Endothelial cell (in vitro differentiated cells): ENCODE results near the gene SLC18A3. TPM values are rescaled to one million over a fixed set of nuclear protein-coding genes. Genes with fewer than 3 reads are reported as not detected.

Experiments
- DNase-seq: peaks from one replicate; pipeline ENCODE4 v3.0.0; 2021; ENCODE audit warnings: low spot score
- H3K27ac Mint-ChIP-seq: one replicate; pipeline ENCODE4 v1.8.0; 2021; ENCODE audit warnings: mixed read lengths, inconsistent platforms; ENCODE audit not compliant: unreplicated experiment
- H3K27me3 Mint-ChIP-seq: one replicate; pipeline ENCODE4 v1.8.0; 2021; ENCODE audit warnings: mild to moderate bottlenecking, moderate library complexity, mixed read lengths, inconsistent platforms; ENCODE audit not compliant: unreplicated experiment
- H3K36me3 Mint-ChIP-seq: one replicate; pipeline ENCODE4 v1.8.0; 2021; ENCODE audit warnings: mild to moderate bottlenecking, low read depth, mixed read lengths, inconsistent platforms; ENCODE audit not compliant: unreplicated experiment
- H3K4me1 Mint-ChIP-seq: one replicate; pipeline ENCODE4 v1.8.0; 2021; ENCODE audit warnings: mild to moderate bottlenecking, mixed read lengths, inconsistent platforms; ENCODE audit not compliant: unreplicated experiment
- H3K4me3 Mint-ChIP-seq: one replicate; pipeline ENCODE4 v1.8.0; 2021; ENCODE audit warnings: mild to moderate bottlenecking, mixed read lengths, inconsistent platforms; ENCODE audit not compliant: unreplicated experiment
- H3K9me3 Mint-ChIP-seq: one replicate; pipeline ENCODE4 v1.8.0; 2021; ENCODE audit warnings: mixed read lengths, inconsistent platforms; ENCODE audit not compliant: unreplicated experiment
- total RNA-seq: library from RNA; stranded (reverse); fragmentation: NEBNext Ultra II Directional; extraction: Animal tissue kit (Norgen Biotek cat#: 25700); gene quantifications from one replicate; pipeline ENCODE4 v1.2.1, GENCODE V29; 2021; ENCODE audit not compliant: unreplicated experiment
- TF ChIP-seq, protein P1 (sequence below): fragments of 200-600 bp; sonication (generic); IDR thresholded peaks from one replicate; pipeline ENCODE4 v1.5.0; 2021; ENCODE audit warnings: antibody characterized with exemption; ENCODE audit not compliant: unreplicated experiment

Gene SLC18A3
- total RNA-seq, 1 donor from 2014 or later, result 0.72 TPM

DNA sequence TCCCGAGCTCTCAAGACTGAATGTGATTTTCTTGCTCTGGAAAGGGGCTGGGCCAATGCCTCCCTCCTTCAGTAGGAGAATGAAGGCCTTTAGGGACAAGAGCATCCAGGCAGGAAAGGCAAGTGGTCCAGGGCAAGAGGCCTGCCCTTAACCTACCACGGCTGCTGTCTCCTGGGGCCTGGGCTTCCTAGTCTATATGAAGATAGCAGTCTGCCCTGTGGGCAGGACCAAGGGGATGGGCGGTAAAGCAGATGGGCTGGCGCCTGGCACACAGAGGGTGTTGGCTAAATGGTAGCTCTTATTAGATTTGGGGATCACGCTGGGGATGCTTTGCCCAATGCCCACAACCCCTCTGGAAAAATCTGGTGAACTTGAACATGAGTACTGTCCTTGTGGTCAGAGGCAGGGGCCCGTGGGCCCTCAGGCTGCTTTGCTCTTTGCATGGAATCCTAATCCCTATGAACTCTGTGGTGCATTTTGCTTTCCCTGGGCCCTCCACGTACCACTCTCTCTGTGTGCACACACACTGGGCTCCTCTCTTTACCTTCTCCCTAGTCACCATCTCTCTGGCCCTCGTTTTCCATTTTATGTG, 24.1 kb downstream of the SLC18A3 start:
- Mint-ChIP-seq H3K27me3 (no peaks in the 10 kb centered on the region), H3K4me3 (no peak overlapping the region), H3K9me3 (no peaks in the 10 kb centered on the region), H3K27ac (no peak overlapping the region), H3K36me3 (no peaks in the 10 kb centered on the region), H3K4me1 (no peaks in the 10 kb centered on the region)
- TF ChIP-seq, protein P1, sequence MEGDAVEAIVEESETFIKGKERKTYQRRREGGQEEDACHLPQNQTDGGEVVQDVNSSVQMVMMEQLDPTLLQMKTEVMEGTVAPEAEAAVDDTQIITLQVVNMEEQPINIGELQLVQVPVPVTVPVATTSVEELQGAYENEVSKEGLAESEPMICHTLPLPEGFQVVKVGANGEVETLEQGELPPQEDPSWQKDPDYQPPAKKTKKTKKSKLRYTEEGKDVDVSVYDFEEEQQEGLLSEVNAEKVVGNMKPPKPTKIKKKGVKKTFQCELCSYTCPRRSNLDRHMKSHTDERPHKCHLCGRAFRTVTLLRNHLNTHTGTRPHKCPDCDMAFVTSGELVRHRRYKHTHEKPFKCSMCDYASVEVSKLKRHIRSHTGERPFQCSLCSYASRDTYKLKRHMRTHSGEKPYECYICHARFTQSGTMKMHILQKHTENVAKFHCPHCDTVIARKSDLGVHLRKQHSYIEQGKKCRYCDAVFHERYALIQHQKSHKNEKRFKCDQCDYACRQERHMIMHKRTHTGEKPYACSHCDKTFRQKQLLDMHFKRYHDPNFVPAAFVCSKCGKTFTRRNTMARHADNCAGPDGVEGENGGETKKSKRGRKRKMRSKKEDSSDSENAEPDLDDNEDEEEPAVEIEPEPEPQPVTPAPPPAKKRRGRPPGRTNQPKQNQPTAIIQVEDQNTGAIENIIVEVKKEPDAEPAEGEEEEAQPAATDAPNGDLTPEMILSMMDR, result no peak
- DNase-seq, result no peak

DNA sequence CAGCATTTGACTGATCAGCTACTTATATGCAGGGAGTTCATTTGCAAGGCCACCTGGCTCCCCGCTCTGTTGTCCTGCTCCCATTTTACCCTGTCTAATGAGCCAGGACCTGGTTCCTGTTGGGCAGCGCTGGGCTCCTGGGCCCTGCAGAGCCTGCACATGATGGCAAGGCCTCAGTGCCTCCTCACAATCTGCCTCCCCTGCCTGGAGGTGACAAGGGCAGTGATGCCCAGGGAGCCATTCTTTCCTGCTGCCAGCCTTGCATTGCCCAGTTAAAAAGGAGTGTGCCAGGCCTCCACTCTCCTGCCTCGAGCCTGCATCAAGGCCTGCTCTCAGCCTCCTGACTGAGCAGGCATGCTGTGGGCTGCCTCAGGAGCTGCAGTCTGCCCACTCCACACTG, 32.2 kb downstream of the SLC18A3 start:
- H3K36me3 Mint-ChIP-seq, result no peaks in the 10 kb centered on the region
- H3K9me3 Mint-ChIP-seq, result no peaks in the 10 kb centered on the region
- H3K4me1 Mint-ChIP-seq, result peaks cover 3% of the 10 kb centered on the region
- no peak overlapping the region for H3K4me3 Mint-ChIP-seq
- TF ChIP-seq, protein P1, result no peak
- no peak overlapping the region for H3K27ac Mint-ChIP-seq
- DNase-seq, result no peak
- H3K27me3 Mint-ChIP-seq, result peaks cover 12% of the 10 kb centered on the region

DNA sequence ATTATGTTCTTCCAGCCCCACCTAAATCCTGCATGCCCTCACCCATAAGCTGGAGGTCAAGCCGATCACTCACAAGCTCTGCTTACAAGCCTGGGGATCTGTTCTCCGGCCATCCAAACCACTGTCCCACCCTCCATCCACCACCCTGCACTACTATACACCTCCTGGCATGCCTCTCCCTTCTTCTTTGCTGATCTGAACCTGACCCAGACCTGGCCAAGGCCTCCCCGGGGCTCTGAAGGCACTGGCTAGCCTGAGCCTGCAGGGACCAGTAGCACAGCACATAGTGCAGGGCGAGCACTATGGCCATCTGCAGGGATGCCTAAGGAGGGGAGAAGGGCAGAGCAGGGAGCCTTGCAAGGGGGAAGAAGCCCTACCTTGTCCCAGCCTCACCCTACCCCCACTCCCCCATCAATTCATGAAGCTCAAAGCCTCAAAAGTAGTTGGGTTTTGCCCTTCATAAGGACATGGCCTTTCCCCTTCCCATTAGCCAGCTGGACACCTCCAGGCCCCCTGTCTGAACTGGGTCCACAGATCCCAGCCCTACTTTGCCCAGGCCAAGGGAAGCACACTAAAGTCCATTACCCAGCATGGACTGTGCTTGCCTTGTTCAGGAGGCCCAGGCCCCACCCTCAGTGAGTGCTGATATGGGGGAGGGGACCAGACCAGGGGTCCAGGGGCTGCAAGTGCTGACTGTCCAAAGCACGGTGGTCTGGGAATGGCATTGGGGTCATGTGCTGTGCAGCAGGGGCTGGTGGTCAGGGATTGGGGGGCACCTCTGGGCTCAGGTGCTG, 33.3 kb downstream of the SLC18A3 start:
- DNase-seq, result no peak
- Mint-ChIP-seq H3K36me3 (no peaks in the 10 kb centered on the region), H3K4me3 (no peak overlapping the region), H3K27ac (no peak overlapping the region), H3K27me3 (peaks cover 12% of the 10 kb centered on the region), H3K4me1 (peaks cover 14% of the 10 kb centered on the region), H3K9me3 (no peaks in the 10 kb centered on the region)
- TF ChIP-seq, protein P1, result no peak

DNA sequence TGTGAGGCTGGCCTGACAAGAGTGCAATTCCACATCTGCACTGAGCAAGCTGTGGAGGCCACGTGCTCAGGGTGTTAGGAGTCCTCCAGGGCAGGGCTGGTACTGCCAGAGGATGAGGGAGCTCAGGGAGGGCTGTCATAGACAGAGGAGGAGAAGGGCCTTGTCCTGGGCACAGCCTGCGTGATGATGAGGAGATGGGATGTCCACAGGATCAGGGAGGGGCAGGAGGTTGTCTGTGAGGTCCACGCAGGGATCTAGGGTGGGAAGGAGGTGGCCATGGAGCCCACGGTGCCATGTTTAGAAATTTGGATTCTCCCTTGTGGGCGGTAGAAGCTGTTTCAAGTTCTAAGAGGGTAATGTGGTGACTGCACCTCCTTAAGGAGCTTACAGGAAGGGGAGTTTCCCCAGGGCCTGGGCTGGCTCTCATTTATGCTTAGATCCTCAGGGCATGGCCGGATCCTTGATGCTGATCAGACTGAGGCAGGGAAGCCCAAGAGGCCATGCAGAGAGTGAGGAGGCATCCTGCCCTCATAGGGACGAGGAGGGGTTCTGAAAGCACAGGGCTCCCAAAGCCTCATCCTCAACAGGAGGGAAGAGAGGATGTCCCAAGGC, 34.0 kb downstream of the SLC18A3 start:
- no peak overlapping the region for H3K4me3 Mint-ChIP-seq
- no peak overlapping the region for H3K27ac Mint-ChIP-seq
- no peaks in the 10 kb centered on the region for H3K36me3 Mint-ChIP-seq
- no peaks in the 10 kb centered on the region for H3K9me3 Mint-ChIP-seq
- TF ChIP-seq, protein P1, result no peak
- H3K4me1 Mint-ChIP-seq, result peaks cover 20% of the 10 kb centered on the region
- H3K27me3 Mint-ChIP-seq, result peaks cover 15% of the 10 kb centered on the region
- DNase-seq, result no peak

DNA sequence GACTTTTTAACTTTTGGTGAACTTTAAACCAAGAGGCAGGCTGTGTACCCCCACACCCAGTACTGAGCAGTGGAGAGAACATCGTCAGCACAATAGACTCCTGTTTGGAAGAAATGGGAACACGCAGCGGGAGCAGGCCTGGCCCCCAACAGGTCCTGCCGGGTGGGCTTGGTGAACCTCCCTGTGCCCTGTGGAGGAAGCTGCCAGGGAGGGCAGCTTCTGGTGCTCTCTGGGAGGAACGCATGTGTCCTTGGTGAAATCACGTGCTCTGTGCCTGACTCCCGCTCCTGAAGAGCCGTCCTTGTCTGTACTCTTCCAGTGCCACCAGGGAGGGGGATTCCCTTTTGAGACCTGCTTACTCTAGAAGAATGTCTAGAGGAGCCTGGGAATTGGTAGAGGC, 35.3 kb downstream of the SLC18A3 start:
- Mint-ChIP-seq H3K4me3 (no peak overlapping the region), H3K36me3 (no peaks in the 10 kb centered on the region), H3K9me3 (no peaks in the 10 kb centered on the region), H3K27ac (no peak overlapping the region), H3K4me1 (peaks cover 31% of the 10 kb centered on the region), H3K27me3 (peaks cover 16% of the 10 kb centered on the region)
- no peak for DNase-seq
- TF ChIP-seq, protein P1, result no peak
